HG02678 (cell line): ENCODE measurements around the gene PDCL3.

Experiments
- ATAC-seq: cut with Tn5 transposase; IDR thresholded peaks from one replicate; pipeline ENCODE4 v1.9.1; 2021; ENCODE audit warnings: mild to moderate bottlenecking, moderate library complexity; ENCODE audit not compliant: unreplicated experiment

PDCL3 gene

DNA sequence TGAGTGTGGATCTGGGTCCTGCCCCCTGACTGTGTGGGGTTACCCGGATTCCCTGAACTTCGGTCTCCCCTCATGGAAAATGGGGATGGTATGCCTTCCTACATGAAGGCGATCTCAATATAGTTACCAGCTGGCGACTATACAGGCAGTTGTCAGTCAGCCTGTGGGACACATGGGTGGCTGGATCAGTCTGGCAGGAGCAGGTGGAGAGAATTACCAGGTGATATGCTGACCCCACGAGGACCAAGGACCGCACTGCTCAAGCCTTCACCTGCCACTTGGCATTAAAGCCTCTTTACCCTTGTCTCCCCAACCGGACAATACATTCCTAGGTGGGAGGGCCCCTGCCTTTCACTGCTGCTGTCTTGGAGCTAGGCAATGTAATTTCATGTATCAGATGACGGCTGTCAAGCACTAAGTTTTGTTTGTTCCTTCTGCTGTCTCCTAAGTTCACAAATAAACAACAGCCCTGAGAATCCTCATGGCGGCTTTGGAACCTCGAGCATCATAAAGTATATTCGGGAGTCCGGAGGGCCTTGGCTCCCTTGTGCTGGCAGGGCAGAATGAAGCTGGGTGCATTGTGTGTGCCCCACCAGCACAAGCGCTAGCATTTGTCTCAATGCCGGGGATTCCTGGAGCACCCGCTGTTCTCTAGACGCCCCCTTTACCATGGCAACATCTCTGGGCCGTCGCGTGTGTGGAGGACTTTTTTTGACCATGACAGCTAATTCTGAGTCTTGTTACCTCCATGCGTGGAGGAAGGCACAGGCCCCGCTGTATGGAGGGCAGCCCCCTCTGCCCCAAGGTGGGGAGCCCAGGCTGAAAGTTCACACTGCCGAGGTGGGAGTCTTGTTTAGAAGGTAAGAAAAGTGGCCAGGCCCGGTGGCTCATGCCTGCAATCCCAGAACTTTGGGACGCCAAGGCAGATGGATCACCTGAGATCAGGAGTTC, 48.6 kb downstream of the PDCL3 start:
- ATAC-seq = no peak

DNA sequence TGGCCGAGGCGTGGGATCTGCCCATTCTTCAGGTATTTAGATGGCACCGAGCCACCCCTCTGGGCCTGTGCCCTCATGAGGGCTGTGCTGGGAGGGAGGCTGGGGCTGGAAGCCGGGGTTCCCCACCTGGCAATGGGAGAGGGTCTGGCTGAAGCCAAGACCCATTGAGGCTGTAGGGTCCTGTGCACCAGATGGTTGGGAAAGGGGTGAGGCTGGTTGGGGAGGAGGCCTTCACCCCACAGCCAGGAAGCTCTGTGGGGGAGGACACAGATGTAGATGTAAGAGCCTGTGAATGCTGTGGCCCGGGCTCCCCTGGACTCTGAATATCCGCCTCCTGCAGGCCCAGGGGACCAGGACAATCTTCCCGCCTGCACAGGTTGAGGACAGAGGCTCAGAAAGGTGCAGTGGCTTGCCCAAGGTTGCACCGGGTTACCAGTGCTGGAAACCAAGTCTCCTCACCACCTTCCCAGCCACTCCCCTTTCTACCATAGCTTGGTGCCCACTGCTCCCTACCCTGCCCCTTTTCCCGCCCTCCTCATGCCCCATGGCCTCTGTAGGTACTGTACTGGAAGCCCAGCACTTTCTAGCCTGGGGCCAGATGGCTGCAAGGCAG, 49.7 kb downstream of the PDCL3 start:
- no peak for ATAC-seq

DNA sequence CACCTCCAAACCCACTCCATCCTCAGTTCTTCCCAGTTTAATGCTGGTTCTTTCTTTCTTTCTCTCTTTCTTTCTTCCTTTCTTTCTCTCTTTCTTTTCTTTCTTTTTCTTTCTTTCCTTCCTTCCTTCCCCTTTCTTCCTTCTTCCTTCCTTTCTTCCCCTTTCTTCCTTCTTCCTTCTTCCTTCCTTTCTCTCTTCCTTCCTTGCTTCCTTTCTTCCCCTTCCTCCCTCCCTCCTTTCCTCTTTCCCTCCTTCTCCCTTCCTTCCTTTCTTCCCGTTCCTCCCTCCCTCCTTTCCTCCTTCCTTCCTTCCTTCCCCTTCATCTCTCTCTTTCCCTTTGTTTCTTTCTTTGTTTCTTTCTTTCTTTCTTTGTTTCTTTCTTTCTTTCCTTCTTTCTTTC, 50.9 kb downstream of the PDCL3 start:
- ATAC-seq = no peak

DNA sequence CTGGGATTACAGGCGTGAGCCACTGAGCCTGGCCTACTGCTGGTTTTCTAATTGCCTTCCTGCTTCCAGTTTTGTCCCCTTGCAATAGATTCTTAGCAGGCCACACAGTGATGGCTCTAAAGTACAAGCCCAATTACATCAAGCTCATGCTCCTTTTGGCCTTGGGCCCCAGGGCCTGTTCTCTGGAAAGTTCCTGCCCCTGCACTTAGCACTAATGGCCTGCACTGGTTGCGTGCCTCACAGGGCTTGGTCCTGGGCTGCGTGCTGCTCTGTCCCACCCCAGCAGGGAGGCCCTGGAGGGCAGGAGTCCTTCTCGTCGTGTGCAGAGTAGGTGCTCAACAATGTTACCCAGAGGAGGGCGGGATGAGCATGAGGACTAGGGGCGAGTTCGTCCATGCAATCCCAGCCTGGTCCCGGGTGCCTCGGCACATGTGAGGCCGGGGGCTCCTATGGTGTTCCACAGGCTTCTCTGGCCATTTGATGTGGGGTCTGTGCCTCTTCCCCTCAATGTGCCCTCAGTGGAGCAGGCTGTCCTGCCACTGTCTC, 51.7 kb downstream of the PDCL3 start:
- ATAC-seq = no peak

- no peak for ATAC-seq
These were observed 52.7 kb downstream of the PDCL3 start for GRCh38 chr2:100615471-100615870.

- no peak for ATAC-seq
These were observed 53.1 kb downstream of the PDCL3 start for GRCh38 chr2:100615886-100616285.

- no peak for ATAC-seq
These were observed 54.1 kb downstream of the PDCL3 start for GRCh38 chr2:100616841-100617390.

GRCh38 chr2:100619951-100620350, 57.2 kb downstream of the PDCL3 start:
- no peak for ATAC-seq

GRCh38 chr2:100620481-100620880, 57.7 kb downstream of the PDCL3 start:
- ATAC-seq = no peak

- ATAC-seq = no peak
These were observed 58.7 kb downstream of the PDCL3 start for GRCh38 chr2:100621371-100621951.

DNA sequence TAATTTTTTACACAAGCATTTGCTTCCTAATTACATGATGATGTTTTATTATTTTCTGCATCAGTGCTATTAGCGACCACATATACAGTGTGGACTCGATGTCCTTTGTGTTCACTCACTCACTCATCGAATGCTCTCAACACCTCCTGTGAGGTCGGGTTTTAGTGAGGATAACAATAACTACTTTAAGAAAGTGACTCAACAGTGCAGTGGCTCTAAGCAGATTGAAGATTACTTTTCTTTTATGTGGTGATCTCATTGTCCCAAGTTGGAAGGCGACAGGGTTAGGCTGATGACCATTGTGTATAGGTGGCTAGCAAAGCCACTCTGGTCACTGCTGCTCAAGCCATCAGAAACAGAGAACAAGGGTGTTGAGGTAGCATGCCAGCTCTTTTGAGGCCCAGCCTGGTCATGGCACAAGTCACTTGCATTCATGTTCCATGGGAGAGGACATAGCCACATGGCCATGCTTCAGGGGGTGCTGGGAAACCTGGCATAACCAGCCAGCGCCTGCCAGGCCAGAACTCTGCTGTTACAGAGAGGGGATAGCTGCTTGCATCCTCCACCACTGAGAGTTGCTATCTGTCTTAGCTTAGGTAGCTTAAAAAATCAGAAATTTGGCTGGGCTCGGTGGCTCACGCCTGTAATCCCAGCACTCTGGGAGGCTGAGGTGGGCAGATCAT, 60.4 kb downstream of the PDCL3 start:
- ATAC-seq = no peak

DNA sequence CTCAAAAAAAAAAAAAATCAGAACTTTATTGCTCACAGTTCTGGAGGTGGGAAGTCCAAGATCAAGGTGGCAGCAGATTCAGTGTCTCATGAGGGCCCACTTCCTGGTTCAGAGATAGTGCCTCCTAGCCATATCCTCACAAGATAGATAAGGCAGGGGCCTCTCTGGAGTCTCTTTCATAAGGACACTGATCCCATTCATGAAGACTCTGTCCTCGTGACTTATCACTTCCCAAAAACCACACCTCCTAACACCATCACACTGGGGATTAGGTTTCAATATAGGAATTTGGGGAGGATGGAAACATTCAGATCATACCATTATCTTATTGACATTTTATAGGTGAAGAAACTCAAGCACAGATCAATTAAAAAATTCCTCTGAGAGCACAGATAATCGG, 61.1 kb downstream of the PDCL3 start:
- ATAC-seq = no peak

DNA sequence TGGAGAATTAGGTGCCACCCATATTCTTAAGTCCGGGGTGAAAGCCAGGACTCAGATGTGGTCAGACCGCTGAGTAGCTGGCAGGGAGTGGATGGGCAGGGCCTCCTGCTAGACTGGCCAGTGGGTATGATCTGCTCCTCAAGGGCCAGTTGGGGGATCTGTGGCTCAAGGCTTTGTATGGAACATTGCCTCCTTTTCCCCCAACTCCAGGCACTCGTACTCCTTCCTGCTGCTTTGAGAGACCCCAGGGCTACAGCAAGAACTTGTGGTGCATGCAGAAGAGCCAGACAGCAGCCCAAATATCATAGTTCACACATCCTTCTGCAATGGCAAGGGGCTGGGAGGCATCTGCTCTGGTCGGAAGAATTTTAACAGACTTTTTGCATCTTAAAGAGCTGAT, 61.7 kb downstream of the PDCL3 start:
- no peak for ATAC-seq

GRCh38 chr2:100625717-100626116, 62.9 kb downstream of the PDCL3 start:
- ATAC-seq = no peak
